Epidermal melanocyte (primary cell): Measurements from ENCODE around the gene NNT.
A peak's percentile ranks its signal among the peaks of the same experiment; 100 is the strongest.
"Not testable (repeated sequence)": the region's sequence is repeated elsewhere in the genome, so short reads cannot be mapped to it uniquely, and the experiment has no call there.

Source experiments
- DNase-seq: peaks from one replicate; pipeline ENCODE4 v3.0.0; 2011; ENCODE audit warnings: low spot score; ENCODE audit not compliant: insufficient read length

The NNT gene

GRCh38 chr5:43602461-43603343 is at the start of gene NNT:
Gene NNT, plus strand, starts transcription at chr5:43603180. Its CDS starts 6,016 bp downstream, at chr5:43609196.
- peak; percentile 19 for DNase-seq

DNA sequence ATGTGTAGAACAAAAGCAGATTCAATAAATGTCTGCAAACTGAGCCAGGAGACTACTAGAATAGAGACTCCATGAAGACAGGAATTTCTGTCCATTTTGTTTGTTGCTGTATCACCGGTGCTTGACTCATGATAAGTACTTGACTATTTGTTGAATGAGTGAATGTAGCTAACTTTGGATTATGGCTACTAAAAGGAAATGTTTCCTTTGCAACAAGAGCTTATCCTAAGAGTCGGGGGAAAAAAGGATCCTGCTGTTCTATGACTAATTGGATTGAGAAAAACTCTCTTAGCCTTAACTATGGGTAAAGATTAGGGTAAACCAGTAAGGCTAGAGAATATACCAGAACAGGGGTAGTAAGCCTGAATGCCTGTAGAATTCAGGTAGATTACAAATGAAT is 49.6 kb upstream of the NNT start:
- DNase-seq: no peak

GRCh38 chr5:43554497-43554896 is 48.5 kb upstream of the NNT start:
- DNase-seq: no peak

- peak; percentile 43 for DNase-seq
Observed at GRCh38 chr5:43555895-43556606, 46.9 kb upstream of the NNT start.

DNA sequence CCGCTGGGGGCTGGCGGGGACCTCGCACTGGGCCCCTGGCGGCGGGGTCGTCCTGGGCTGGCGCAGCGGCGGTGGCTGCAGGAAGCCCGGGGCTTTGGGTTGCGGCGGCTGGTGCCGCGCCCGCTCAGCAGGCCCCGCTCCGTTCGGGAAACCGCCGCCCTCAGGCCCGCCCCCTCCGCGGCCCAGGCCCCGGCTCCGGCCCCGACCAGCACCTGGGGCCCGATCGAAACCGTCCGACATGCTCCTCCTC is 46.4 kb upstream of the NNT start:
- DNase-seq: not testable (repeated sequence)

DNA sequence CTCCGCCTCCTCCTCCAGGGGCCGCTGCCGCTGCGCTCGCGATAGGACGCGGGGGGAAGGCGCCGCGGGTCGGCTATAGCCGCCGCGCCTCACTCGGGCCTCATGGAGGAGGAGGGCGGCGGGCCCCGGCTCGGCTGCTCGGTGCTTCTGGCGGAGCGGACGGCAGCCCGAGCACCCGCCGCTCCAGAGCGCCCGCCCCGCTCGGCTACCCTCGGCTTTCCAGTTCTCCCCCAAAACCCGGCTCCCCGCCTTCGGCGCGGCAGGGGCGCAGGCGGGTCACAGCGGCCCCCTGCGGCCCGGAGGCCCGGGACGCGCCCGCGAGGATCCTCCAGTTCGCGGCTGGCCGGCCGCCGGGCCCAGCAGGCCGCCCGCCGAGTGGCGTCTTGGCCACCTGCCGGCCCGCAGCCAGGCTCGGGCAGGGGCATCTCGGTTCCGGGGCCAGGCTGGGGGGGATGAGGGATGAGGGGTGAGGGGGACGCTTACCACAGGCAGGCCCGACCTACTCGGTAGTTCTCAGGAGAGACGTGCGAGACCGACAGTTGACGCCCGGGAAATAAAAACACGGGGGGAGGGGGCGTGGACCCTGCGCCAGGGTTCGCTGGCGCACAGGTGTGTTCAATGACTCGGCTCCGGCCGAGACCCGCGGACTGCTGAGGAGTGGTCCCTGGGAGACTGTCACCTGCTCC is 46.0 kb upstream of the NNT start, which contains the start of gene PAIP1:
PAIP1 (minus strand) TSS at position 221 of the 686 bp plus-strand sequence. CDS start 231 bp downstream, outside the sequence.
- DNase-seq: peak; percentile 74

DNA sequence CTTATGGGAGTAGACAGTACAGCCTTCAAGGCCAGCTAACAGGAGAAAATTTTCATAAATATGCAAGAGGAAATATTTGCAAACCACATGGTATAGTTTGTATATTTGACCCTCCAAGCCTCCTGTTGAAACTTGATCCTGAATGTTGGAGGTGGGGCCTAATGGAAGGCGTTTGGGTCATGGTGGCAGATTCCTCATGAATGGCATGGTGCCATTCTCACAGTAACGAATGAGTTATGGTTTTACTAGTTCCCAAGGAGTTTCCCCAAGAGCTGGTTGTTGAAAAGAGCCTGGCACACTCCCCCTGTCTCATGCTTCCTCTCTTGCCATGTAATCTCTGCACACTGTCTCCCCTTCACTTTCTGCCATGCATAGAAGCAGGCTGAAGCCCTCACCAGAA is 42.9 kb upstream of the NNT start:
- no peak for DNase-seq

DNA sequence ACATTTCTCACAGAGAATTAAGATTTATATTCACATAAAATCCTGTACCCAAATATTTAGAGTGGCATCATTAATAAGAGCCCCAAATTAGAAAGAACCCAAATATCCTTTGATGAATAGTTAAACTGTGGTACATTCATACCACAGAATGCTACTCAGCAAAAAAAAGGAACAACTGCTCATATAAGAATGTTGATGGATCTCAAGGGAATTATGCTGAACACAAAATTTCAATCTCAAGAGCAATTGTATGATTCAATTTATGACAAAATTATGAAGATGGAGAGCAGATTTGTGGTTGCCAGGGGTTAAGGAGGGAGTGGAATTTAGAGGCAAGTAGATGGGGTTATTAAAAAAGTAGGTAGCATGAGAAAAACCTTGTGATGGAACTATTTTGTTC is 41.6 kb upstream of the NNT start:
- no peak for DNase-seq

DNA sequence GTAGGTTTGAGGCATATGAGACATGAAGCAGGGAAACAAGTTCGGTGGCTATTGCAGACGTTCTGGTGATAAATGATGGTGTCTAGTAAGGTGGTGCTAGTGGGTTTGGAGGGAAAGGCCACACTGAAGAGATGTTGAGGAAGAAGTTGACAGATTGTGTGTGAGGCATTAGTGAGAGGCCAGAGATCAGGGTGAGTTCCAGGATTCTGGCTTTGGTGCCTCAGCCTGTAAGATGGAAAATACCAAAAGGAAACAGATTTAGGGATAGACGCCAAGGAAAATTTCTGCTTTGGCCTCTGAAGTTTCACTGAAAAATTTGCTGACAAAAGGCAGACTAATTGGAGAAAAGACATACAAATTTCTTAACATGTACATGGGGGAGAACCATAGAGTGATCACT is 39.7 kb upstream of the NNT start:
- no peak for DNase-seq

DNA sequence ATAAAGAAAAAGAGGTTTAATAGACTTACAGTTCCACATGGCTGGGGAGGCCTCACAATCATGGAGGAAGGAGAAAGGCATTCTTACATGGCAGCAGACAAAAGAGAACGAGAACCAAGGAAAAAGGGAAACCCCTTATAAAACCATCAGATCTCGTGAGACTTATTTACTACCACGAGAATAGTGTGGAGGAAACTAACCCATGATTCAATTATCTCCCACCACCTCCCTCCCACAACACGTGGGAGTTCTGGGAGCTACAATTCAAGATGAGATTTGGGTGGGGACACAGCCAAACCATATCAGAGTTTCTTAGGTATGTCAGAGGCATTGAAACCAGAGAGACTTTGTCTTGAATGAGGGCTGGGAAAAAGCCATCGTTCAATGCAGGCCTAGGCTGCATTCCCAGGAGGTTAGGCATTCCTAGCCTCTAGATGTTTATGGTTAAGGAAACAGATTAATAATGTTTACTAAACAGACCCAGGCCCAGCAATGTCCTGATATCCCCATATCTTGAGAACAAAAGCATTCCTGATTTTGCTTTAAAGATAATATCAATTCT is 38.6 kb upstream of the NNT start:
- DNase-seq: no peak

DNA sequence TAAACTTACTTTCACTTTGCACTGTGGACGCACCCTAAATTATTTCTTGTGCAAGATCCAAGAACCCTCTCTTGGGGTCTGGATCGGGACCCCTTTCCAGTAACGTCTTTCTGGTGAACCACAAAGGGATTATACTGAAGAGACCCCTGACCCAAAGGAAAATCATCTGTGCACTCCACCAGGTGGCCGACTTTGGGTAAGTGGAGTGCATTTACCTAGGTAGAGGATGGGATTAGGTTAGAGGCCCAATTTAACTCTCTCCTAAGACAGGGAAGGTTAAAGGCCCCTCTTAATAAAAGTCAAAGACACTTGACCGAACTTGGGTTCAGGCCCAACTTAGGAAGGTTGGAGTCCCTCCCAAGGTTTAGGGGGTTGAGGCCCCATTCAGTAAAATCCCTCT is 37.9 kb upstream of the NNT start:
- no peak for DNase-seq

DNA sequence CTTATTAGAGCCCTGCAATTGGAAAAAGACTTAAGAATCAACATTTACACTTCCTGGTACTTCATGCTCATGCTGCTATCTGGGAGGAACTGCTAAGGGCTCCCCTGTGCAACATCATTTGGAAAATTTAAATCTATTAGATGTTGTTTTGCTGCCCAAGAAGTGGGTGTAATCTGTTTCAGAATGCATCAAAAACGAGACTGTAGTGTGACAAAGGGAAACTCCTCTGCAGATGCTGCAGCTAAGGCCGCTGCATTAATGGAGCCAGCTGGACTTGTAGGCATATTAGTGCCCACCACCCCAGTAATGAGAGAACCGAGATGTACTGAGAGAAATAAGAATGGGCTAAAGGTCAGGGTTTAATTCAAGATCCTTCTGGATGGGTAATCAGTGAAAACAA is 35.0 kb upstream of the NNT start:
- DNase-seq: no peak

DNA sequence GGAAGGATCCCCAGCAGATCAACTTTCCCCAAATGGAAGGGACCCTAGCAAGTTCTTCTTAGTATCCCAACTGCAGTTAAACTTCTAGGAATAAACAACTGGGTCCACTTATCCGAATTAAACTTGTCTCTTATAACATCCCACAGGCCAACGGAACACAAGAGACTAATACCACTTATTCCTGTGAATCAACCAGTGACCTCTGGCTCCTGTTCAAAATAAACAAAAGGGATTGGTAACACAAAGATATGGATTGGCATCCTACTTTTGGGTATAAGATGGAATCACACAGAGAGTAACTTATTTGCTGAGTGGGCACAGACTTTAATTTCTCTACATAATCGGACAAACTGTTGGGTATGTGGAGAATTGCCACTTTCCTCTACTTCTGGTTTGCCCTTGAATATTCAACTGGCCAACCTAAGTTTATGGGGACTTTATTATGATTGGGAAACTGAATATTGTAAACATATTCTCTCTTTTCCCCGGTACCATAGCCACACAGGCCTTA is 33.7 kb upstream of the NNT start:
- no peak for DNase-seq

DNA sequence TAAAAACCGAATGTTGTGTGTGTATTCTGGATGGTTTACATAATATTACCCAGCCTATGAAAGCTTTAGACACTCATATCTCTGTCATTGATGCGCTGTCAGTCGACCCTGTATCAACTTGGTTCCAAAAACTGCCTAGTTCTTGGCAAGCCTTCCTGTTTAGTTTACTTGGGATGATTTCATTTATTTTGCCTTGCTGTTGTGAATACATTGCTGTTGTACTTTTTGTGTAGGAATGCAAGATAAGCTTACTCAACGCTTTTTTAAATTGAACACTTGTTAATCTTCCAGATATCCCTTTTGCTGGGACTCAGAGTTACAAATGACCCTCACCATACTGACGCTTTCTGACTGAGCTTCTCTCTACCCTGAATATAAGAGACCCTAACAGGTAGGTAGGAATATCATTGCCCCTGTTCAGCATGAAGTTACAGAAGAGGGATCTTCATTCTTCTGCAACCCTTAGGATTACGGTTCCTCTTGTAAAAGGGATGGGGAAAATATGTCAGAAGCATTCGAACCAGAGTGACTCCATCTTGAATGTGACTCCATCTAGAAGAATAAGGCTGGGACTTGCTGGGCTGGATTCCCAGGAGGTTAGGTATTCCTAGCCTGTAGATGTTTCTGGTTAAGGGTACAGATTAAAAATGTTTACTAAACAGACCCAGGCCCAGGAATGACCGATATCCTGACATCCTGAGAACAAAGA is 32.4 kb upstream of the NNT start:
- no peak for DNase-seq

DNA sequence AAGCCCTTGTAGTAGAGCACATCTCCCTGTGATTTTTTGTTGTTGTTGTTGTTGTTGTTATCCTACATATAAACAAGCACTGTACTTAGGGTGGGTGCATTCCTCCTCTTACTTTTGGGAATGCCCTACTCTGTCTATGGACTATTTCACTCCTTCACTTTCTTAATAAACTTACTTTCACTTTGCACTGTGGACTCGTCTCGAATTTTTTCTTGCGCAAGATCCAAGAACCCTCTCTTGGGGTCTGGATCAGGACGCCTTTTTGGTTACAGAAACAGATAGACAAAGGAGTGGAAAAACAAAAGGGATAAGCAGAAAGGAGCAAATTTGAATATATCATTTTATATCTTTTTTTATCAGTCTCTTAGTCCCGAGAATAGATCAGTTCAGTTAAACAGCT is 31.7 kb upstream of the NNT start:
- DNase-seq: no peak

GRCh38 chr5:43572357-43572756 is 30.6 kb upstream of the NNT start:
- DNase-seq: no peak

DNA sequence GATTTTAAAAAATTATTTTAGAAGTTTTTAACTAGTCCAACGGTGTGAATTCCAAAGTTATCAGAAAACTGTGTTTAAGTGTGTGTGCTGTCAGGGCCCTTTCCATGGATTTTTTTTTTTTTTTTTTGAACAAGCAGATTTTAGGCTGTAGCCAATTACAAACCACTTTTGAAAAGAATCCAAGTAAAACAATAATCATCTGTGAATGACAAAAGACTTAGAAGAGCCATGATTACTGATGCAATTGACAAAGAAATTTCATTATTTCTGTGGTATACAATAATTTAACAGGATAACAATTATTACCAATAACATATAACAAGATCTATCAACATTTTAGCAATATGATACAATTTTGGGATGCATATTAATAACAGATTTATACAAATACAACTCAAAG is 29.9 kb upstream of the NNT start:
- DNase-seq: no peak

DNA sequence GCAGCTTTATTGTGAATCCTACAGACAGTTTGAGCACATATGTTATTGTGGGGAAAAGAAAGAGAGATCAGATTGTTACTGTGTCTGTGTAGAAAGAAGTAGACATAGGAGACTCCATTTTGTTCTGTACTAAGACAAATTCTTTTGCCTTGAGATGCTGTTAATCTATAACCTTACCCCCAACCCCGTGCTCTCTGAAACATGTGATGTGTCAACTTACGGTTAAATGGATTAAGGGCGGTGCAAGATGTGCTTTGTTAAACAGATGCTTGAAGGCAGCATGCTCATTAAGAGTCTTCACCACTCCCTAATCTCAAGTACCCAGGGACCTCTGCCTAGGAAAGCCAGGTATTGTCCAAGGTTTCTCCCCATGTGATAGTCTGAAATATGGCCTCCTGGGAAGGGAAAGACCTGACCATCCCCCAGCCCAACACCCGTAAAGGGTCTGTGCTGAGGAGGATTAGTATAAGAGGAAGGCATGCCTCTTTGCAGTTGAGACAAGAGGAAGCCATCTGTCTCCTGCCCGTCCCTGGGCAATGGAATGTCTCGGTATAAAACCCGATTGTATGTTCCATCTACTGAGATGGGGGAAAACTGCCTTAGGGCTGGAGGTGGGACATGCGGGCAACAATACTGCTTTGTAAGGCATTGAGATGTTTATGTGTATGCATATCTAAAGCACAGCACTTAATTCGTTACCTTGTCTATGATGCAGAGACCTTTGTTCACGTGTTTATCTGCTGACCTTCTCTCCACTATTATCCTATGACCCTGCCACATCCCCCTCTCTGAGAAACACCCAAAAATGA is 22.4 kb upstream of the NNT start:
- DNase-seq: not testable (repeated sequence)

DNA sequence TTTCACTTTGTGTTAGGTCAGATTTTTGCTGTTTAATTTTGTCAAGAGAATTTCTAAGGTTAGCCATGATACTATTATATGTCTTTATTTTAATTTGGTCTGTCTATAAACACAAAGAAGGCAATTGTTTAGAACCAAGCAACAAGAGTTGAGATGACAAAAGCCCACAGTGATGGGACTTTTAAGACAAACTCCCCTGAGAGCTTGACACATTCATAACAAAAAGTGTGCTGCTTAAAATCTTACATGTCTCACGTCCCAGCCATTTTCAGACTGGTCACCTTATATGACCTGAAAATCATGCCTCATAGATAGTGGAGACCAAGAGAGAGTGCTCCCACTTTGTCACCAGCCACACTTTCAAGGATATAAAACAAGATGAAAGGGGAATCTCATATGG is 21.6 kb upstream of the NNT start:
- no peak for DNase-seq
